PFSK-1 (cell line): ENCODE data around the gene ZNF708.

Experiments
- FOXP2 ChIP-seq: optimal IDR thresholded peaks from 2 replicates; pipeline ENCODE3; 2011; ENCODE audit warnings: borderline replicate concordance, control low read depth, inconsistent platforms; ENCODE audit not compliant: insufficient read depth; ENCODE audit errors: extremely low read length, extremely low read depth
- POLR2AphosphoS5 ChIP-seq: IDR thresholded peaks from 2 replicates; pipeline ENCODE4 v1.6.1; 2012; ENCODE audit warnings: low read depth, mild to moderate bottlenecking, control low read depth, low read length, moderate library complexity
- TAF1 ChIP-seq: IDR thresholded peaks from 2 replicates; pipeline ENCODE4 v1.6.1; 2012; ENCODE audit warnings: low read length, control low read depth, borderline replicate concordance; ENCODE audit not compliant: insufficient read depth

DNA sequence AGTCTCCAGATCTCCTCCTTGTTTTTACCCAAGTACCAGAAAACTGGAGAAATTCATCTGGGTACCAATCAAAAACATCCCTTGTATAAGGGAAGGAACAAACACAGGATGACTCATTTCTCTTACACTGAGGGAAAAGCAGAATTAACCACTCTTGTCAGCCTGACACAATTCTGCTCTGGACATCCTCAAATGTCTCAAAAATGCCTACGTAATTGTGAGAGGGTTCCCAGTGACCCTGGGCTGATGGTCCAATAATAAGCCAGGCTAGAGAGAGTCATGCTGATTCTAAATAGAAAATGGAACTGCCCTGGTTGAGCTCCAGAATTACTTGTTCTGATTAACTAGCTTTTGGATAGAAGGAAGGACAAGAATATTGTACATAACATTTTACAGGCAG is 14.5 kb downstream of the ZNF708 start:
- TF ChIP-seq POLR2AphosphoS5, result no peak
- no peak for TF ChIP-seq FOXP2
- no peak for TF ChIP-seq TAF1
